MM.1S (cell line): ENCODE data around the gene HYAL1.

ENCODE experiments used
- DNase-seq: peaks from one replicate; pipeline ENCODE4 v3.0.0-alpha.2; 2015
- H2AFZ ChIP-seq: fragments of 300-600 bp; sonication (generic); 2 replicates; pipeline ENCODE4 v1.6.0; 2016; ENCODE audit warnings: antibody characterized with exemption, low read length
- H3F3A ChIP-seq: fragments of 300-600 bp; sonication (generic); 2 replicates; pipeline ENCODE4 v1.6.1; 2016; ENCODE audit warnings: mild to moderate bottlenecking, antibody characterized with exemption, low read length, moderate library complexity, mixed read lengths; ENCODE audit not compliant: insufficient read depth
- H3K27ac ChIP-seq: fragments of 300-600 bp; sonication (generic); 2 replicates; pipeline ENCODE4 v1.5.1; 2016; ENCODE audit warnings: mild to moderate bottlenecking, low read length
- H3K27me3 ChIP-seq: fragments of 300-600 bp; sonication (generic); replicated peaks from 2 replicates; pipeline ENCODE4 v1.6.0; 2016; ENCODE audit warnings: low read length; ENCODE audit not compliant: insufficient read depth
- H3K36me3 ChIP-seq: fragments of 300-600 bp; sonication (generic); replicated peaks from 2 replicates; pipeline ENCODE4 v1.6.1; 2016; ENCODE audit warnings: mild to moderate bottlenecking, low read length, mixed read lengths; ENCODE audit not compliant: insufficient read depth
- H3K4me1 ChIP-seq: fragments of 300-600 bp; sonication (generic); 2 replicates; pipeline ENCODE4 v1.6.1; 2016; ENCODE audit warnings: low read length, mixed read lengths
- H3K4me2 ChIP-seq: fragments of 300-600 bp; sonication (generic); 2 replicates; pipeline ENCODE4 v1.6.0; 2016; ENCODE audit warnings: low read depth, low read length
- H3K4me3 ChIP-seq: fragments of 300-600 bp; sonication (generic); 2 replicates; pipeline ENCODE4 v1.5.1; 2016; ENCODE audit warnings: low read length, mixed read lengths
- H3K79me2 ChIP-seq: fragments of 300-600 bp; sonication (generic); 2 replicates; pipeline ENCODE4 v1.6.1; 2016; ENCODE audit warnings: mixed run types, low read length, mixed read lengths
- H3K9ac ChIP-seq: fragments of 300-600 bp; sonication (generic); 2 replicates; pipeline ENCODE4 v1.6.1; 2016; ENCODE audit warnings: low read length, mixed read lengths
- H3K9me2 ChIP-seq: fragments of 300-600 bp; sonication (generic); replicated peaks from 2 replicates; pipeline ENCODE4 v1.6.1; 2016; ENCODE audit warnings: mild to moderate bottlenecking, low read length, mixed read lengths; ENCODE audit not compliant: insufficient read depth
- H3K9me3 ChIP-seq: fragments of 300-600 bp; sonication (generic); replicated peaks from 2 replicates; pipeline ENCODE4 v1.6.1; 2016; ENCODE audit warnings: mild to moderate bottlenecking, low read length, mixed read lengths; ENCODE audit not compliant: insufficient read depth
- H4K20me1 ChIP-seq: fragments of 300-600 bp; sonication (generic); 2 replicates; pipeline ENCODE4 v1.6.1; 2016; ENCODE audit warnings: mild to moderate bottlenecking, low read length, moderate library complexity, mixed read lengths; ENCODE audit not compliant: insufficient read depth
- CTCF ChIP-seq: fragments of 300-600 bp; sonication (generic); IDR thresholded peaks from 2 replicates; pipeline ENCODE4 v1.5.1; 2016; ENCODE audit warnings: antibody characterized with exemption, low read length, mixed read lengths
- EZH2 ChIP-seq: fragments of 300-600 bp; sonication (generic); optimal IDR thresholded peaks from 2 replicates; pipeline ENCODE3; 2017; ENCODE audit warnings: low read depth, mild to moderate bottlenecking, antibody characterized with exemption, low read length, mixed read lengths
- EZH2phosphoT487 ChIP-seq: fragments of 300-600 bp; sonication (generic); IDR thresholded peaks from 2 replicates; pipeline ENCODE4 v1.6.1; 2018; ENCODE audit warnings: antibody characterized with exemption, low read length

HYAL1 gene

GRCh38 chr3:50333744-50334328 lies 30.5 kb upstream of the HYAL1 start:
- H3K4me3 ChIP-seq: no peak overlapping the region
- no peak overlapping the region for H3K4me2 ChIP-seq
- H3K27ac ChIP-seq: no peak overlapping the region
- DNase-seq: no peak
- H3K9ac ChIP-seq: no peak overlapping the region; the same call in 1 of the 2 replicates
- TF ChIP-seq EZH2phosphoT487 (no peak), EZH2 (no peak), CTCF (no peak)
- peaks cover 4% of the 10 kb centered on the region; the same call in 1 of the 2 replicates for H3K4me1 ChIP-seq
- no peaks in the 10 kb centered on the region for H3K9me3 ChIP-seq
- H3K79me2 ChIP-seq: peaks cover 74% of the 10 kb centered on the region
- no peak overlapping the region for H2AFZ ChIP-seq
- no peaks in the 10 kb centered on the region for H3K27me3 ChIP-seq
- H3K9me2 ChIP-seq: no peaks in the 10 kb centered on the region
- peaks cover 24% of the 10 kb centered on the region for H3F3A ChIP-seq
- peaks cover 14% of the 10 kb centered on the region for H3K36me3 ChIP-seq
- no peaks in the 10 kb centered on the region for H4K20me1 ChIP-seq

GRCh38 chr3:50331364-50331907 lies 28.1 kb upstream of the HYAL1 start:
- DNase-seq: no peak
- Histone ChIP-seq H4K20me1 (no peaks in the 10 kb centered on the region), H3K9me3 (no peaks in the 10 kb centered on the region), H3K79me2 (peaks cover 77% of the 10 kb centered on the region), H3K36me3 (peaks cover 14% of the 10 kb centered on the region), H3K4me1 (0 out of 2 replicates have a peak, but pooled peaks cover 5% of the 10 kb centered on the region), H3K27me3 (no peaks in the 10 kb centered on the region), H3K9me2 (no peaks in the 10 kb centered on the region), H3K4me3 (no peak overlapping the region), H3K4me2 (no peak overlapping the region), H3K27ac (no peak overlapping the region), H3K9ac (no peak overlapping the region), H3F3A (peaks cover 18% of the 10 kb centered on the region), H2AFZ (no peak overlapping the region)
- TF ChIP-seq EZH2 (no peak), EZH2phosphoT487 (no peak), CTCF (no peak)

GRCh38 chr3:50330330-50330729 lies 27.0 kb upstream of the HYAL1 start:
- Histone ChIP-seq H3K27ac (no peak overlapping the region), H3K9me3 (no peaks in the 10 kb centered on the region), H3K9me2 (no peaks in the 10 kb centered on the region), H2AFZ (no peak overlapping the region), H3F3A (peaks cover 12% of the 10 kb centered on the region; the same call in 1 of the 2 replicates), H3K4me2 (no peak overlapping the region), H3K79me2 (peaks cover 75% of the 10 kb centered on the region), H3K27me3 (no peaks in the 10 kb centered on the region), H3K36me3 (peaks cover 14% of the 10 kb centered on the region), H3K9ac (no peak overlapping the region), H3K4me3 (no peak overlapping the region), H4K20me1 (no peaks in the 10 kb centered on the region), H3K4me1 (0 out of 2 replicates have a peak, but pooled peaks cover 5% of the 10 kb centered on the region)
- TF ChIP-seq CTCF: no peak
- no peak for TF ChIP-seq EZH2phosphoT487
- no peak for TF ChIP-seq EZH2
- DNase-seq: no peak
